B cell (primary cell): ENCODE data around the gene CD63. TPM values are rescaled to one million over a fixed set of nuclear protein-coding genes. Genes with fewer than 3 reads are reported as not detected.

Experiments used
- ATAC-seq: fragments of 200-7000 bp; cut with Tn5 transposase; one replicate; pipeline ENCODE4 v1.10.0; 2021; ENCODE audit warnings: low read depth, mild to moderate bottlenecking, moderate number of reproducible peaks, moderate library complexity
- CTCF ChIA-PET: fragments of 350-600 bp; sonication (Branson Sonifier 250); formaldehyde crosslinking; loops from one replicate; lab custom pipeline; 2021; ENCODE audit warnings: antibody characterized with exemption, inconsistent platforms; lab: Charles Lee
- POLR2A ChIA-PET: fragments of 350-600 bp; sonication (Branson Sonifier 250); formaldehyde crosslinking; loops from one replicate; lab custom pipeline; 2021; ENCODE audit warnings: antibody characterized with exemption; lab: Charles Lee
- DNase-seq: peaks from one replicate; pipeline ENCODE4 v3.0.0; 2013
- H2AFZ ChIP-seq: 2 replicates; pipeline ENCODE4 v1.6.1; 2012; ENCODE audit warnings: mild to moderate bottlenecking, low read depth, low read length; ENCODE audit not compliant: insufficient read depth, poor library complexity, severe bottlenecking
- H3K27ac ChIP-seq, 2 donors: 1 replicate in 1 of 2; 2 replicates in 1 of 2; pipeline ENCODE4 v1.5.1; 2012 to 2013; ENCODE audit warnings: low read length in 2 of 2, mild to moderate bottlenecking in 2 of 2, moderate library complexity in 1 of 2
- H3K27me3 ChIP-seq, 4 experiments: fragments of 200-600 bp in 1 of 4; sonication (generic) in 1 of 4; replicated peaks in 1 of 4; 1 replicate in 2 of 4; 2 replicates in 2 of 4; pipeline versions ENCODE4 v1.6.1 to v1.7.0; 2013 to 2016; ENCODE audit warnings: low read length in 3 of 4, mild to moderate bottlenecking in 2 of 4, mixed read lengths in 1 of 4, moderate library complexity in 1 of 4; ENCODE audit not compliant: insufficient read depth in 4 of 4, control insufficient read depth in 3 of 4; ENCODE audit errors: control extremely low read depth in 1 of 4
- H3K36me3 ChIP-seq, 2 experiments: replicated peaks in 1 of 2; 1 replicate in 1 of 2; 2 replicates in 1 of 2; pipeline versions ENCODE4 v1.6.1 to v1.7.1; 2013; ENCODE audit warnings: low read length in 1 of 2; ENCODE audit not compliant: insufficient read depth in 2 of 2, control insufficient read depth in 1 of 2; ENCODE audit errors: control extremely low read depth in 1 of 2, extremely low read depth in 1 of 2
- H3K4me1 ChIP-seq, 2 donors: fragments of 200-600 bp in 1 of 2; sonication (generic) in 1 of 2; 1 replicate in 1 of 2; 2 replicates in 1 of 2; pipeline versions ENCODE4 v1.5.1 to v1.6.1; 2013 to 2017; ENCODE audit warnings: low read length in 2 of 2; ENCODE audit not compliant: control insufficient read depth in 2 of 2, insufficient read depth in 2 of 2
- H3K4me2 ChIP-seq: replicated peaks from 2 replicates; pipeline ENCODE3; 2012; ENCODE audit warnings: mild to moderate bottlenecking, low read depth, low read length; ENCODE audit not compliant: poor library complexity, severe bottlenecking
- H3K4me3 ChIP-seq, 5 experiments: fragments of 200-600 bp in 1 of 5; sonication (generic) in 1 of 5; 1 replicate in 3 of 5; 2 replicates in 2 of 5; pipeline versions ENCODE4 v1.5.1 to v1.7.0; 2011 to 2016; ENCODE audit warnings: low read length in 4 of 5, mild to moderate bottlenecking in 4 of 5, low read depth in 2 of 5, control low read depth in 1 of 5, moderate library complexity in 1 of 5; ENCODE audit not compliant: insufficient read depth in 1 of 5; ENCODE audit errors: control extremely low read depth in 1 of 5, extremely low read depth in 1 of 5
- H3K79me2 ChIP-seq: fragments of 200-600 bp; sonication (generic); one replicate; pipeline ENCODE4 v1.6.0; 2016; ENCODE audit warnings: low read length; ENCODE audit not compliant: control insufficient read depth, insufficient read depth
- H3K9ac ChIP-seq: fragments of 200-600 bp; sonication (generic); 2 replicates; pipeline ENCODE4 v1.6.1; 2017; ENCODE audit warnings: mild to moderate bottlenecking, low read length, moderate library complexity
- H3K9me3 ChIP-seq, 3 donors: one replicate each; pipeline versions ENCODE4 v1.6.1 to v1.7.1; 2013; ENCODE audit warnings: low read length in 2 of 3; ENCODE audit not compliant: control insufficient read depth in 2 of 3, insufficient read depth in 1 of 3; ENCODE audit errors: control extremely low read depth in 1 of 3
- H4K20me1 ChIP-seq: 2 replicates; pipeline ENCODE4 v1.6.0; 2012; ENCODE audit warnings: mild to moderate bottlenecking, low read length; ENCODE audit not compliant: insufficient read depth, control insufficient read depth, poor library complexity, severe bottlenecking
- H3K27ac Mint-ChIP-seq: one replicate; pipeline ENCODE4 v1.8.0; 2021; ENCODE audit warnings: mixed read lengths
- H3K27me3 Mint-ChIP-seq: one replicate; pipeline ENCODE4 v1.8.0; 2021; ENCODE audit warnings: mixed read lengths
- H3K4me1 Mint-ChIP-seq: one replicate; pipeline ENCODE4 v1.8.0; 2021; ENCODE audit warnings: mixed read lengths
- H3K4me3 Mint-ChIP-seq: one replicate; pipeline ENCODE4 v1.8.0; 2021; ENCODE audit warnings: mixed read lengths
- H3K9me3 Mint-ChIP-seq: one replicate; pipeline ENCODE4 v1.8.0; 2022; ENCODE audit warnings: mixed read lengths; ENCODE audit not compliant: insufficient read depth
- EZH2 ChIP-seq: IDR thresholded peaks from 2 replicates; pipeline ENCODE4 v1.6.1; 2012; ENCODE audit warnings: borderline replicate concordance, low read depth, mild to moderate bottlenecking, moderate library complexity, low read length; ENCODE audit not compliant: insufficient read depth, poor library complexity, severe bottlenecking
- WGBS: methylation state at CpG from one replicate; pipeline ENCODE4 v1.1.5; 2013; ENCODE audit warnings: missing lambda C conversion rate; ENCODE audit not compliant: insufficient coverage; 5-methylcytosine and 5-hydroxymethylcytosine counted together
- intact Hi-C: fragments of 100-400 bp; cut with micrococcal nuclease; formaldehyde crosslinking; loops from one replicate; pipeline ENCODE4 v1.10.0; 2022
- polyA plus RNA-seq: library from polyadenylated mRNA; depleted of rRNA; stranded (reverse); fragments of >200 nt; gene quantifications from 2 replicates; pipeline ENCODE4 v1.2.3, GENCODE V29; 2012
- total RNA-seq, 2 donors: library from RNA; stranded (reverse); fragments of 120-200 nt in 1 of 2; gene quantifications; 1 replicate in 1 of 2; 2 replicates in 1 of 2; pipeline versions ENCODE4 v1.2.3 to v1.2.4, GENCODE V29; 2013 to 2022
- TF ChIP-seq, protein P1 (sequence below): fragments of 200-600 bp; IDR thresholded peaks from one replicate; pipeline ENCODE4 v1.8.0; 2022; ENCODE audit warnings: antibody characterized with exemption, mild to moderate bottlenecking

CD63 gene
- total and polyA plus RNA-seq, 2 donors (not counting 1 experiment from before 2014, with no cell fraction given), result 43.0 to 104 TPM

DNA sequence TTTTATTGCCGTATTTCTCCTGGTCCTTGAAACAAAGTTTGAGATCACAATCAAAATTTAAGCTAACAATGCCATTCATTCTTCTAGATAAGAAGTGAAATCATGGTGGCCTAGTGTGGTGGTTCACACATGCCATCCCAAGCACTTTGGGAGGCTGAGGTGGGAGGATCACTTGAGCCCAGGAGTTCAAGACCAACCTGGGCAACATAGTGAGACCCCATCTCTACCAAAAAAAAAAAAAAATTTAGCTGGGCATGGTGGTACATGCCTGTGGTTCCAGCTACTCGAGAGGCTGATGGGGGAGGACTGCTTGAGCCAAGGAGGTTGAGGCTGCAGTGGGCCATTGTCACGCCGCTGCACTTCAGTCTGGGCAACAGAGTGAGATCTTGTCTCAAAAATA lies 38.3 kb upstream of the CD63 start:
- H3K27me3 ChIP-seq, result no peaks in the 10 kb centered on the region
- H3K36me3 ChIP-seq, result peaks cover 5 to 57% of the 10 kb centered on the region in 2 experiments
- peaks cover 5% of the 10 kb centered on the region for H3K79me2 ChIP-seq
- no peaks in the 10 kb centered on the region for H3K27me3 Mint-ChIP-seq
- DNase-seq (no peak), ATAC-seq (no peak)
- WGBS, result 97% methylated on average over 3 of the region's 4 CpGs
- no peak overlapping the region for H2AFZ ChIP-seq
- no peak overlapping the region for H3K27ac ChIP-seq
- peaks cover 12% of the 10 kb centered on the region for H4K20me1 ChIP-seq
- no peak overlapping the region for H3K4me3 Mint-ChIP-seq
- H3K27ac Mint-ChIP-seq, result no peak overlapping the region
- no peaks in the 10 kb centered on the region for H3K9me3 Mint-ChIP-seq
- H3K4me3 ChIP-seq, result no peak overlapping the region
- intact Hi-C loops, result no loop called here
- no peaks in the 10 kb centered on the region for H3K4me1 Mint-ChIP-seq
- no peaks in the 10 kb centered on the region for H3K9me3 ChIP-seq
- ChIA-PET POLR2A (no interaction called here), CTCF (no interaction called here)
- H3K4me1 ChIP-seq, result no peaks in the 10 kb centered on the region
- H3K4me2 ChIP-seq, result no peak overlapping the region
- no peak overlapping the region for H3K9ac ChIP-seq
- TF ChIP-seq, protein P1, sequence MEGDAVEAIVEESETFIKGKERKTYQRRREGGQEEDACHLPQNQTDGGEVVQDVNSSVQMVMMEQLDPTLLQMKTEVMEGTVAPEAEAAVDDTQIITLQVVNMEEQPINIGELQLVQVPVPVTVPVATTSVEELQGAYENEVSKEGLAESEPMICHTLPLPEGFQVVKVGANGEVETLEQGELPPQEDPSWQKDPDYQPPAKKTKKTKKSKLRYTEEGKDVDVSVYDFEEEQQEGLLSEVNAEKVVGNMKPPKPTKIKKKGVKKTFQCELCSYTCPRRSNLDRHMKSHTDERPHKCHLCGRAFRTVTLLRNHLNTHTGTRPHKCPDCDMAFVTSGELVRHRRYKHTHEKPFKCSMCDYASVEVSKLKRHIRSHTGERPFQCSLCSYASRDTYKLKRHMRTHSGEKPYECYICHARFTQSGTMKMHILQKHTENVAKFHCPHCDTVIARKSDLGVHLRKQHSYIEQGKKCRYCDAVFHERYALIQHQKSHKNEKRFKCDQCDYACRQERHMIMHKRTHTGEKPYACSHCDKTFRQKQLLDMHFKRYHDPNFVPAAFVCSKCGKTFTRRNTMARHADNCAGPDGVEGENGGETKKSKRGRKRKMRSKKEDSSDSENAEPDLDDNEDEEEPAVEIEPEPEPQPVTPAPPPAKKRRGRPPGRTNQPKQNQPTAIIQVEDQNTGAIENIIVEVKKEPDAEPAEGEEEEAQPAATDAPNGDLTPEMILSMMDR, result no peak
- TF ChIP-seq EZH2, result no peak

DNA sequence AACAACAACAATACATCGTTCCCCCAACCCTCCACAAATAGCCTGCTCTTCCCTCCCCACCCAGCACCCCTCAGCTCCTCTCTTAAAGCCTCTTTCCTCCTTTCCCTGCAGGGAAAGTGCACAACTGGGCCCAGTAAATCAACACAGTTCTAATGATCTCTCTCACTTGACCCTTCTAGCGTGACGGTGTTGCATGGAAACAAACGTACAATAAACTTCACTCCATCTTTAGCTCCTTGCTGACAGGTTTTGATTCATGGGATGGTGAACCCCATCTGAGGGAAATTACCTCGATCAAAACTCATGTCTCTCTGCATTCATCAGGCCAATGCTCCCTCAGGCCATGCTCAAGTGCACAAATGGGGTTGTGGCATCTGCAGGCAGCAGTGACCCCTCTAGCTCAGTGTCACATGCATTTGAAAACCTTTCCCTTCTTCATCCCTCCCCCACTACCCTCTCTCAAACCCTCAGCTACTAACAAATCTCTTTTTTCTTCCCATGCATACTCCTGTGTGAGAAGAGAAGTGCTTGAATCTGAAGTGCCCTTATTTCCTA lies 37.0 kb upstream of the CD63 start:
- Histone ChIP-seq H3K4me3 (no peak overlapping the region), H3K79me2 (no peaks in the 10 kb centered on the region), H3K9ac (no peak overlapping the region), H3K36me3 (peaks cover 6 to 50% of the 10 kb centered on the region in 2 experiments), H3K4me2 (no peak overlapping the region), H4K20me1 (peaks cover 8% of the 10 kb centered on the region), H2AFZ (no peak overlapping the region), H3K27ac (no peak overlapping the region), H3K9me3 (no peaks in the 10 kb centered on the region), H3K4me1 (no peaks in the 10 kb centered on the region), H3K27me3 (no peaks in the 10 kb centered on the region)
- no peaks in the 10 kb centered on the region for H3K4me1 Mint-ChIP-seq
- ChIA-PET CTCF (no interaction called here), POLR2A (no interaction called here)
- no peak overlapping the region for H3K4me3 Mint-ChIP-seq
- H3K27me3 Mint-ChIP-seq, result no peaks in the 10 kb centered on the region
- WGBS, result 98% methylated on average over 5 of the region's 5 CpGs
- intact Hi-C loops, result no loop called here
- TF ChIP-seq EZH2, result no peak
- peak overlapping the region; percentile 5 for H3K27ac Mint-ChIP-seq
- H3K9me3 Mint-ChIP-seq, result no peaks in the 10 kb centered on the region
- no peak for ATAC-seq
- DNase-seq, result no peak
